Right atrium auricular region (tissue), 2 donors: ENCODE data around the gene SENP2. TPM values are rescaled to one million over a fixed set of nuclear protein-coding genes. Genes with fewer than 3 reads are reported as not detected.
"Not testable (repeated sequence)": the region's sequence is repeated elsewhere in the genome, so short reads cannot be mapped to it uniquely, and the experiment has no call there.

Source experiments
- DNase-seq: peaks from one replicate; pipeline ENCODE4 v3.0.0-alpha.2; 2019; ENCODE audit warnings: low spot score
- H3K27ac ChIP-seq, 2 donors: fragments of 200-600 bp; sonication (generic); 1 replicate in 1 of 2; 2 replicates in 1 of 2; pipeline ENCODE4 v1.5.1; 2016 to 2019
- H3K27me3 ChIP-seq, 2 donors: fragments of 200-600 bp; sonication (generic); one replicate each; pipeline versions ENCODE4 v1.5.1 to v1.6.0; 2017 to 2019
- H3K36me3 ChIP-seq: fragments of 200-600 bp; sonication (generic); one replicate; pipeline ENCODE4 v1.5.1; 2016
- H3K4me1 ChIP-seq, 2 donors: fragments of 200-600 bp; sonication (generic); one replicate each; pipeline versions ENCODE4 v1.5.1 to v1.6.0; 2017 to 2019
- H3K4me3 ChIP-seq, 2 donors: fragments of 200-600 bp; sonication (generic); 1 replicate in 1 of 2; 2 replicates in 1 of 2; pipeline ENCODE4 v1.5.1; 2017 to 2019; ENCODE audit warnings: mild to moderate bottlenecking in 1 of 2, moderate library complexity in 1 of 2
- H3K9me3 ChIP-seq, 2 donors: fragments of 200-600 bp; sonication (generic); one replicate each; pipeline ENCODE4 v1.5.1; 2019
- CTCF ChIP-seq, 2 donors: fragments of 200-600 bp; sonication (generic); IDR thresholded peaks; one replicate each; pipeline ENCODE4 v1.5.1; 2019; ENCODE audit warnings: antibody characterized with exemption in 2 of 2
- total RNA-seq, 2 donors: library from RNA; depleted of rRNA; stranded (reverse); fragments of >200 nt; gene quantifications; one replicate each; pipeline ENCODE4 v1.1.0, GENCODE V29; 2016

Gene SENP2
- total RNA-seq, 2 donors from 2014 or later = 10.8 to 17.8 TPM

- H3K4me1 ChIP-seq, H3K27ac ChIP-seq, DNase-seq, H3K27me3 ChIP-seq, H3K4me3 ChIP-seq, H3K36me3 ChIP-seq: not testable (repeated sequence)
- peaks cover 0 to 13% of the 10 kb centered on the region in 2 donors for H3K9me3 ChIP-seq
- peak; percentile 47 to 65 for TF ChIP-seq CTCF (IDR thresholded peaks at IDR 0.05)
Observed at GRCh38 chr3:185575108-185575869, 10.8 kb upstream of the SENP2 start.

GRCh38 chr3:185582236-185582635, 3.9 kb upstream of the SENP2 start:
- peaks cover 0 to 6% of the 10 kb centered on the region in 2 donors for H3K4me1 ChIP-seq
- H3K9me3 ChIP-seq = no peaks in the 10 kb centered on the region
- no peak overlapping the region for H3K27ac ChIP-seq
- DNase-seq = no peak
- no peaks in the 10 kb centered on the region for H3K36me3 ChIP-seq
- TF ChIP-seq CTCF (IDR thresholded peaks at IDR 0.05) = no peak
- no peaks in the 10 kb centered on the region for H3K27me3 ChIP-seq
- H3K4me3 ChIP-seq = no peak overlapping the region

GRCh38 chr3:185582871-185583270, 3.2 kb upstream of the SENP2 start:
- H3K4me3 ChIP-seq = no peak overlapping the region
- peaks cover 0 to 7% of the 10 kb centered on the region in 2 donors for H3K4me1 ChIP-seq
- TF ChIP-seq CTCF (IDR thresholded peaks at IDR 0.05) = no peak
- H3K9me3 ChIP-seq = no peaks in the 10 kb centered on the region
- H3K27ac ChIP-seq = no peak overlapping the region
- no peaks in the 10 kb centered on the region for H3K36me3 ChIP-seq
- DNase-seq = no peak
- H3K27me3 ChIP-seq = no peaks in the 10 kb centered on the region

GRCh38 chr3:185583925-185584324, 2.2 kb upstream of the SENP2 start:
- Histone ChIP-seq H3K9me3 (no peaks in the 10 kb centered on the region), H3K4me3 (no peak overlapping the region), H3K27me3 (no peaks in the 10 kb centered on the region), H3K36me3 (no peaks in the 10 kb centered on the region), H3K4me1 (peaks cover 0 to 16% of the 10 kb centered on the region in 2 donors), H3K27ac (no peak overlapping the region)
- TF ChIP-seq CTCF (IDR thresholded peaks at IDR 0.05) = no peak
- DNase-seq = no peak

- Histone ChIP-seq H3K27ac (no peak overlapping the region), H3K27me3 (no peaks in the 10 kb centered on the region), H3K4me3 (no peak overlapping the region), H3K4me1 (peaks cover 0 to 23% of the 10 kb centered on the region in 2 donors), H3K36me3 (no peaks in the 10 kb centered on the region), H3K9me3 (no peaks in the 10 kb centered on the region)
- no peak for TF ChIP-seq CTCF (IDR thresholded peaks at IDR 0.05)
- no peak for DNase-seq
Observed at GRCh38 chr3:185584686-185585085, 1.4 kb upstream of the SENP2 start.

- DNase-seq = no peak
- no peaks in the 10 kb centered on the region for H3K36me3 ChIP-seq
- peak overlapping the region; percentile 35 to 91 for H3K4me3 ChIP-seq
- H3K27me3 ChIP-seq = no peaks in the 10 kb centered on the region
- no peaks in the 10 kb centered on the region for H3K9me3 ChIP-seq
- peak overlapping the region; percentile 91 to 99 for H3K27ac ChIP-seq
- TF ChIP-seq CTCF (IDR thresholded peaks at IDR 0.05) = no peak
- H3K4me1 ChIP-seq = peaks cover 0 to 23% of the 10 kb centered on the region in 2 donors
Observed at GRCh38 chr3:185585518-185585858, 607 bp upstream of the SENP2 start.
